NCI-H510A (cell line): Measurements from ENCODE around the gene CDX1.

Source experiments
- DNase-seq: peaks from one replicate; lab custom pipeline; 2025; lab: John Stamatoyannopoulos, UW

Gene CDX1

DNA sequence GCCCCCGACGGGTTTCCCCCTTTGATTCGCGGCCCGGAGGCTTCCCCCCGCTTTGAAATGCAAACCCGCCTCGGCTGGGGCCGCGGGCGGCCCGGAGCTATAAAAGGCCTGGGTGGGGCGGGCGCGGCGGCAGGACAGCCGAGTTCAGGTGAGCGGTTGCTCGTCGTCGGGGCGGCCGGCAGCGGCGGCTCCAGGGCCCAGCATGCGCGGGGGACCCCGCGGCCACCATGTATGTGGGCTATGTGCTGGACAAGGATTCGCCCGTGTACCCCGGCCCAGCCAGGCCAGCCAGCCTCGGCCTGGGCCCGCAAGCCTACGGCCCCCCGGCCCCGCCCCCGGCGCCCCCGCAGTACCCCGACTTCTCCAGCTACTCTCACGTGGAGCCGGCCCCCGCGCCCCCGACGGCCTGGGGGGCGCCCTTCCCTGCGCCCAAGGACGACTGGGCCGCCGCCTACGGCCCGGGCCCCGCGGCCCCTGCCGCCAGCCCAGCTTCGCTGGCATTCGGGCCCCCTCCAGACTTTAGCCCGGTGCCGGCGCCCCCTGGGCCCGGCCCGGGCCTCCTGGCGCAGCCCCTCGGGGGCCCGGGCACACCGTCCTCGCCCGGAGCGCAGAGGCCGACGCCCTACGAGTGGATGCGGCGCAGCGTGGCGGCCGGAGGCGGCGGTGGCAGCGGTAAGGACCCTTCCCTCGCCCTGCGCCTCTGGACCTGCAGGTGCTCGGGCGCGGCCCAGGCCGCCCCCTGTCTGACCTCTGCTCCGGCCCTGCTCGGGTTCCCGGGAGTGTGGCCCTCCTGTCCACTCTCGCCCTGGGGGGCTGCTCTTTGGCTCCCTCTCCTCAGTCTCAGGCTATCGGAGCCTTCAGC, at the start of gene CDX1:
Gene CDX1, plus strand, starts transcription at position 129 of the 862 bp plus-strand sequence. Its CDS starts 99 bp downstream, at position 228.
- no peak for DNase-seq

DNA sequence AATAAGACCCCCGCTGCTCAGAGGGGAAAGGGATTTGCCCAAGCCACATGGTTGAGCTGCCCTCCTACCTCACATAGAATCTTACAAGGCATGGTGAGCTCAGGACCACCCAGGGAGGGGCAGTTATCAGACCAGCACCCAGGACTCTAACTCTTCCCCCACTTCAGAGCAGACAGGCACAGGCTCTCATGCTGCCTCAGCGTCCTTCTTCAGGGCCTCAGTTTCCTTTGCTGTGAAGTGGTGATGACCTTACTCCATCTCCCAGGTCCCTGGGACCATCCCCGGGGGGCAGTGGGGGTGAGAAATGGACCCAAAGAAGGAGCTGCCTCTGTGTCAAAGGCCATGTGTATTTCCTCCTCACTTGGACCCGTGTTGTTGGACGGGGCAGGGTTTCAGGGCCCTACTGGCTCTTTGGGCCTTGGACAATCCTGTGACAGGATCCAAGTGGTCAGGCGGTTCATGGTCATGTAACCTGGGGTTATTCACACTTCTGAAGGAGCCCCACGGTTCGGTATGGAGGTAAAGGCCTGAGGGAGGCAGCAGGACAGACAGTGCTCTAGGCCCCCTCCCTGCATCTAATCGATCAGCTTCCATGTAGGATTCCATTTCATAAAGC, 48.5 kb upstream of the CDX1 start:
- DNase-seq: no peak

DNA sequence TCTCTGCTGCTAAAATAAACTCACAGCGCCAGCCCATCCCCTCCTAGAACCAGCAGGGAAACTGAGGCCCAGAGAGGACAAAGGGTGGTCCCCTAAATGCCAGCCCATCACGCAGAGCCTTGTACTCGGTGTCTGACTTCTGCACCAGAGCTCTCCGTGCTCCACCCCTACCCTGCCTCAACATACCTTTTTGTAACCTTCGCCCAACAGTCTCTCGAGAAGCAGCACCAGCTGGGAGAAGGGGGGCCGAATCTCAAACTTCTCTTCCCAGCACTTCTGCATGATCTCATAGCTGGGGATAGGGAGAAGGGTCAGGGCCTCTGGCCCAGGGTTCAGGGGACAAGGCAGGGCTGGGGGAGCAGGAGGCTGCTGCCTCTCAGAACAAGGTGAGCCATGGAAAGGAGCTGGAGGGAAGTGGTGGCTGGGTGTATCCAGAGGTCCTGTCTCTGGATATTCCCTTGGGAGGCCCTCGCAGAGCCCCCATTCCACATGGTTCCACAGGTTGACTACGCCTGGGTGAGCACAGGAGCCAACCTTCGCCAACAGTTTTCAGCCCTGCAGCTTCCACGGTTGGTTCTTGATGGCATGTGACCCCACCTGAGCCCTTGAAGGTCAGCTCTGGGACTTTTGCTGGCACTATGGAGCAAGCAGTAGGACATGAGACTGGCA, 47.9 kb upstream of the CDX1 start:
- no peak for DNase-seq

DNA sequence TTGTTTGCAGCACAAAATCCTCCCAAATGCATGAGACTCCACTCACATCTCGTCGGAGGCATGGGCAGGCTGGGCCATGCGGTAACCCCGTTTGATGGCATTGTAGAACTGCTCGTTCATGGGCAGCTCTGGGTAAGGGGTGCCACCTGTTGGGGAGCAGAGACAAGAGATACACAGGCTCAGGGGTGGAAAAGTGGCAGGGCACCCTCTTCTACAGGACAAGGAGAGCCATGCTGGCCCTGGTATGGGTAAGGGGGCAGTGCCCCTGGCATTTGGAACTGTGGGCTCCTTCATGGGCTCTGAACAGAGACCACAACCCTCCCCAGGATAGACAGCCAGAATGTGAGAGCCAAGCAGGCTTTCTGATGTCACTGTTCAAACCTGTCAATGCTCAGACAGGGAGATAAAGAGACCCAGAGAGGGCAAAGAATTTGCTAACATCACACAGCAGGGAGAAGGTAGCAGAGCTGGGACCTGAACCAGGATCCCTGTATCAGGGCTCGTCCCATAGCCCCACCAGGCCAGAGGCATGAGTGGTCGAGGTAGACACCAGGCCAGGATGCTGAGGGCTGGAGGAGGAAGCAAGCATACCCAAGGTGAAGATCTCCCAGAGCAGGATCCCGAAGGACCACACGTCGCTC, 47.0 kb upstream of the CDX1 start:
- DNase-seq: no peak

DNA sequence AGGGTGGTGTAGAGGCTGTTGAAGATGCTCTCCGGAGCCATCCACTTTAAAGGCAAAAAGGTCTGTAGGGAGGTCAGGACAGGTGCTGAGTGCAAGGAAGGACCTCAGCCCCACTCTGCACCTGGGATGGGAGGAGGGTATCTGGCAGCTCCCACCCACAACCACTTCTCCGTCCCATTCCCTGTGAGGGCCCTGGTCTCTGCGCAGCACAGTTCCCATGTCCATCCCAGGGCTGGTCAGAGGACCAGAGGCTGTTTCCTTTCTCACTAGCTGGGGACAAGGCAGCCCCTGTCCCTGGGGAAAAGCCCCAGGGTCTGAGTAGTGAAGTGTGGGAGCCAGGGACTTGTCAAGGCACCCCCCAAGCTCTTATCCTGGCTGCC, 46.5 kb upstream of the CDX1 start:
- no peak for DNase-seq

DNA sequence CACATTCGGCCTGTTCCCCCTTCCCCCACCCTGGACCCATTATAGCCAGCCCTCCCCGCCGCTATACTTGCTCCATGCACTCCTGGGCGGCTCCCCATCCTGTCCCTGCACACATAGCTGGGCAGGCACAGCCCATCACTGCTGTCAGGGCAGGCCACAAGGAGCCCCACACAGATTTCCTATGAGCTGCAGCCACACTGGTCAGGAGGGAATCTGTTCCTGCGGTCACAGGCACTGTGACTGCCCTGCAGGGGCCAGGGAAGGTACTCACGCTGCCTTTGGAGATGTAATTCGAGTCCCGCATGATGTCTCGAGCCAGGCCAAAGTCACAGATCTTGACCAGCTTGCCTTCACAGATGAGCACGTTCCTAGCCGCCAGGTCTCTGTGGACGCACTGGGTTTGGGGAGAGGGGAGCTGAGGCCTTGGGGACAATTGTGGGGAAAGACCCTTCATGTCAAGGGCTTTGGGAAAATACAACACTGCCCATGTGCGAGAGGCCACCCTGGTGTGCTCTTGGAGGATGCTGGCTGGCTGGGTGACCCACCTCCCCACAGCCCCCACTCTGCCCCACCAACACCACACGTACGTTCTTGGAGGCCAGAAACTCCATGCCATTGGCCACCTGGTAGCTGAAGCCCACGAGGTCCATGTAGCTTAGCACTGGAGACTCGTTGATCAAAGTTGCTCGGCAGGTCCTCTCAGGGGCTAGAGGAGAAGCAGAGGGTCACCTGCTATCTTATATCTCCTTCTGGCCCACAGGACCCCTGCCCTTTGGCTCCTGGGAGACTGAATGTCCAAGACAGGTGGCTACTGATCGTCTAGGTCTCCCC, 45.7 kb upstream of the CDX1 start:
- no peak for DNase-seq

DNA sequence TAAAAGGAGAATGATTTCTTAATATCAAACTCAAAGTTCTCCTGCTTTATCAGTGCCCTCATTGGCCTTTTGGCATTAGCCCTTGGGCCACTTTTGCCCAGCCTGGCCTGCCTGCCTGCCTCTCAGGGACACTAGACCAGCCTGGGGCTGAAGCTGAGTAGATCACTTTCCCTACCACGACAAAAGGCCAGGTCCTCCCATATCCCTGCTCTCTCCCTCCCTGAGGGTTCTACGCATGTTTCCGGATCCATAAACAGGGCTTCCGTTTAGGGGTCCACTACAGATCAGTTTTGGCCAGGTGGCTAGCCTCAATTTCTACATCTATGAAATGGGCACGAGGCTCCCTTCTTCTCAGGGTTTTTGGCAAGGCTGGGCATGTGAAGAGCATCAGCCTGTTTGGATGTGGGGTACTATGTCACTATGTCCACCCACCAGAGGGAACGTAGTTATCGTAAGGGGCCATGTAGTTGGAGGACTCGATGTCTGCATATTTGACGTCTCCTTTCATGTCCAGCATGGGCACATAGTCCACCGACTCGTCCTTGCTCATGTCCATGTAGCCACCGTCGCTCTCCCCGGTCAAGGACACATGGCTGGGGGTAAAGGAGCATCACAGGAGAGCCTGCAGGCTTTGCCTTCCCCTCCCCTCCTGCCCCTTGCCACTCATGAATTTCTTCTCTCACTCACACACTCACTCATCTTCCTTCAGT, 45.0 kb upstream of the CDX1 start:
- DNase-seq: no peak

DNA sequence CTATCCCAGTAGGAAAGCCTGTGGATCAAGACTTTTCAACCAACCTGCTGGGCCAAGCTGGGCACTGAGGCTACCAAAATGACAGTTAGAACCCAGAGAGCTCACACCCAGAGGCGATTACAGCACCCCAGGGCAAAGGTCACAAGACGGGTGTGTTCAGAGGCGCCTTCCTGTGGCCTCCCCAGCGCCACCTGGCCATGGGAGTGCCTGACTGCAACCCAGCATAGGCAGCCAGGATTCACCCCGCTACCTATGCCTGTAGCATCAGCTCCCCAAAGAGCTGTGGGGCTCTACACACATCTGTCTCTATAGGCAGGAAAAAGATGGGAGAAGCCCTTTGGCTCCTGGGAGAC, 44.4 kb upstream of the CDX1 start:
- DNase-seq: no peak

DNA sequence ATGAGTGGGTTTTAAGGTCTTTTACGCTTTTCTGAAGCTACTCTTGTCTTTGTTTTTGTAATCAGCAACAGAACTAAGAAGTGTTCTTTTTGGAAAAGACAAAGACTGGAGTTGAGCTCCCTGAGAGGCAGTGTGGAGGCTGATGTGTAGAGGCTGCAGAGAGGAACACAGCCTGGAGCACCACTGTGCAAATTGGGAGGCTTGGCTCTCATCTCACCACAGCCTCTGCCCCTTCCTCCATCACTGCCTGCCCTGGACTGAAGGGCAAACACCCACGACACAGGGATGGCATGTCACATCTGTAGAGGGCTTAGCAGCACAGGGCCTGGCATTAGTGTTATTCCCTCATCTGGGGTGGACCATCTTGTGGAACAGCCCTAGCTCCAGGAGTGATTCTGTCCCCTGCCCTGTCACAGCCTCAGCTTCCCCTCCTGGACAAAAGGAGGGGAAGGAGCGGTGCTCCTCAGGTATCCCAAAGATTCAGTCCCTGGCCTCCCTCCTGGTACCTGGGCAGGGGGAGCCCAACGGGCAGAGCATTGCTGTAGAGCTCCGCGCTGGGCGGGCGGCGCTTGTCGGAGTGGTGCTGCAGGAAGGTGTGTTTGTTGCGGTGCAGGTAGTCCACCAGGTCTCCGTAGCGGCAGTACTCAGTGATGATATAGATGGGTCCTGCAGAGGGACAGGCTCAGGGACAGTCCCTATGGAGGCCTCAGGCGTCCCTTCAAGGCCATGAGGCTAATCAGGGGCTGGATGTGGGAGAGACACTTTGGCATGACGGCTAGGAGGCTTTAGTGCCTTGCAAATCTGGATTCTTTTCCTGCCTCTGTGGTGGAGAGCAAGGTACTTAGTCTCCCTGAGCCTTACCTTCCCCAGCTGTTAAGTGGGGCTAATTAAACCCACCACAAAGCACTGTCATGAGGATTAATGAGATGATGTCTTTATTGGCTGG, 43.8 kb upstream of the CDX1 start:
- DNase-seq: no peak

DNA sequence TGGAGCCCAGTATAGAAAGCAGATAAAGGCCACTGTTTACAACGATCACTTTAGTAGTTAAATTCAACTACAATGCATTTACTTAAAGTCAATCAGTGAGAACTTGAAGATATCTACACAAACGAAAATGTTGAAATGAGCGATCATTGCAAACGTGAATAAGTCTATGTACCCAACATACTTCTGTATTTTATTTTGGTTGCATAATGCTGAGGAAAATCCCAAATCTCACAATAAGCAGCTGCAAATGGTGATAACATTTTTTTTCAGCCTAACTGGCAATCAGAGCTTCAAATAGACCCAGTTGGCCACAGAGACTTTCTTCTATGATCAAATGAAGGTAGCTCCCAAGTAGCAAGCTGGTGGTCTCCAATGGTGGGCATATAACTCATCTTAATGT, 43.0 kb upstream of the CDX1 start:
- no peak for DNase-seq

DNA sequence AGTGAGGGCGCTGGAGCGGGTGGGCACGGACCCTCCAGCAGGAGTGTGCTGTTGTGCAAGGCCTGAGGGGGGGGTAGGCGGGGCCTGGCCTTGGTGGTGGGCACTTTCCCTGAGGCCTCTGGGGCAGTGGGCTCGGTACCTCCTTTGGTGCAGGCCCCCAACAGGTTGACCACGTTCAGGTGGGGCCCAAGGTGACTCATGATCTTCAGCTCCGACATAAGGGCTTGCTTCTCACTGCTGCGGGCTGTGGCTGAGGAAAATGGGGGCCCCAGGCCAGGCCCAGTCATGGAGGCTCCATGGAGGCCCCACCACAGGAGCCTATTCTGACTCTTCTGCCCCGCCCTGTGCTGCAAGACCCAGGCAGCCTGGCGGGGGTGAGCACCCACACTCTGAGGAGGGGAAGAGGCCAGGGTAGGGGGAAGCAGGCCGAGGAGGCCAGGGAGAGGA, 42.4 kb upstream of the CDX1 start:
- DNase-seq: no peak

DNA sequence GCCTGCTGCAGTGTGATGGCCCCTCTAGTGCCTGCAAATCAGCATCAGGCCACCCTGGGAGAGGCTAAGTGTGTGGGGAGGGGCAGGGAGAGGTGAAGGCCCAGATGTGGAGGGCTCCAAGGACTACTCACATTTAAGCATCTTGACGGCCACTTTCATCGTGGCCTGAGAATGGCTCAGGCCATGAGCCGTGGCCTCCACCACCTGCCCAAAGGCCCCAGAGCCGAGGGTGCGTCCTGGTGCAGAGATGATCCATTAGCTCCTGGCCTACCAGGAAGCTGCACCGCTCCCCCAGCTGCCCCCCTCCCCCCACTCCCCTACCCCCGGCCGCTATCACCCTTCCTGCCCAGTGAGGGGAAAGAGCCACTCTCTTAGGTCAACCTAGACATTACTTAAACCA, 42.0 kb upstream of the CDX1 start:
- no peak for DNase-seq

DNA sequence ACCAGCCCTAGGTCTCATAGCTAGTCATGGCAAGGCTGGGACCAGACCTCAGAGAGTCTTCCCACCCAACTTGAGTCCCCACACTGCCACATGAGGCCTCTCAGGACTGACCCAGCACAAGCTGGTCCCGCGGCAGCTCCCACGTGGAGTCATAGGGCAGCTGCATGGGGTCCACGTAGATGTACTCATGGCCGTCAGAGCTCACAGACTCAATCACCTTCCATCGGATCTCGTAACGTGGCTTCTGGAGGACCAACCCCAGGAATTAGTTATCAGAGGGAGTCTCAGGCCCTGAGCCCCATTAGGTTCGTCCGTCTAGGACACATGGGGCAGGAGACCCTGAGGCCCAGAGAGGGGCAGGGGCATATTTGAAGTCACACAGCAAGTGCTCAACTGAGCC, 41.2 kb upstream of the CDX1 start:
- DNase-seq: no peak

DNA sequence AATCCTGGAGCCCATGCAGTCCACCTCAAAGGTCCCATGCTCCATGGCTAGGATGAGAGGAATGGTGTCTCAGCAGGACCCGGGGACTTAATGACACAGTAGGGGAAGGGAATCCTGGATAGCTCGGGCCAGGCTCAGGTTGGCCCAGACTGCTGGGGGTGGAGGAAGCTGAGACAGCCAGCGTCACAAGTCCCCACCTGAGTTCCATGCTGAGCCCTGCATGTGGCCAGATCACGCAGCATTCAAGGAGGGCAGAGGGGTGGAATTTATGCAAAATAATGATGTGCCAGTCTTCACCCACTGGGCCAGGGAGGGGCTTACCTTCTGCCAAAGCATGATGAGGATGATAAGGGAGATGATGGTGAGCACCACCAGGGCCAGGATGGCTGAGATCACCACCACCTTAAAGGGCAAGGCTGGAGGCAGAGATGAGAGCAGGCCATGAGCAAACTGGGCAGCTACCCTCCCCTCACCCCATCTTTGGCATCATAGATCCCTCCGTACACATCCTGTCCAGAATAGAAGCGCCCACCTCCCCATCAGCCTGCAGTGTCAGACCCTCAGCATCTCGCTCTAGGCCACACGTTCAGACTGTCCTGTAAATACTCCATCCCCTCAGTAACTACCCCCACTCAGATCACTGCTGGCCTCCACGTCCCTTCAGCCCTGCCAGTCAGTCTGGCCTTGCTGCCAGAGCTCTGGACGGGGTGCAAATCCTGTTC, 40.2 kb upstream of the CDX1 start:
- no peak for DNase-seq

DNA sequence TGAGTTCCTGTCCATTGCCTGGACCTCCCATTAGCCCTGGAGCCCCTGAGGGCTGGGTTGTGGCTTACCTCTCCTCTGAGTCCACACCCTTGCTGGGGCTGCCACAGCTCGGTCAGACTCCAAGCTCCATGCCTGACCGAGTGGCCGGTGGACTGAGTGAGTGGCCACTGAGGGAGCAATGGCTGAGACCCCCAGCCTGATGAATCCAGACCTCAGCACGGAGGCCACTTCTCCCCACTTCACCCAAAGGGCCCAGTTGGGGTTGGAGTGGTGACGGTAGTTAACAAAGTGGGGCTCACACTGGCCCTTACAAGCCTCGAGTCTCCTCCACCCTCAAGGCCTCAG, 39.7 kb upstream of the CDX1 start:
- no peak for DNase-seq

DNA sequence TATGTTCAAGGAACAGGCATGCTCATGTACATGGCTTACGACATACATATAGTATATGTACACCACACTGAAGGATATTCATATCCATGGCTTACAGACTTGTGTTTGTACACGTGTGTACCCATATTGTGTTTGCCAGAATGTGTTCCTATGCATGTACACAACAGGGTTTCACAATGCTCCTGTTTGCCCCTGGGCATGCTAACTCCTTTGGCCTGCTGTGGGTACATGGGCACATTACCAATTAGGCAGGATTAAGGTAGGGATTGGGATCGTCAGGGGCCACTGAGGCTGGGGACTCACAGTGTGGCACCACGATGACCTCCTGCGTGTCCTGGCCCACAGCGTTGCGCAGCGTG, 37.1 kb upstream of the CDX1 start:
- DNase-seq: no peak

DNA sequence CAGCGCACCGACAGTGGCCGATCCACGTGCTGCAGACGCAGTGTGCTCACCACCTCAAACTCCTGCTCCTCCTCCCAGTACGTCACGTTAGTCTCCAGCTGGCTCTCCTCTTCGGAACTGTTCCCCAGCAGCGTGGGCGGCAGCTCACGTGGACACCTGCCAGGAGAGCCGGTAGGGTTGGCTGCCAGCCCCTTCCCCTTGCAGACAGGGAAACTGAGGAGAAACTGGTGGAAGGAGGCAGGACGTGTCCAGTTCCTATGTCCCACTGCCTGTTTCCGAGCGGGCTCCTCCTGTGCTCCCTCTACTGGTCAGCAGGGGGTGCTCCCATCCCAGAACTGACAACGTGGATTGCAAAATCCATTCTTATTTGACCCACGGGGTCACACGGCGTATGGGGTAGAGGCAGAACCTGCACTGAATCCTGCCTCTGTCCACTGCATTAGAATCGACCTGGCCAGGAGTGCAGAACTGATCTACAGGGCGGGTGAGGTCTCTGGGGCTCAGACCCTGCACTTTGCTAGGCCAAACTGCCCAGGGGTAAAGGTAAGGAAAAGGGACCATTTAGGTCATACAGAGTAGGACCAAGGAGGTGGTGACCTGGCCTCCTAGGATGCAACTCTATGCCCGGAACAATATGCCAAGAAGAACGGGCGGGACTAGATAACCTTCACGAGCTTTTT, 36.6 kb upstream of the CDX1 start:
- no peak for DNase-seq

DNA sequence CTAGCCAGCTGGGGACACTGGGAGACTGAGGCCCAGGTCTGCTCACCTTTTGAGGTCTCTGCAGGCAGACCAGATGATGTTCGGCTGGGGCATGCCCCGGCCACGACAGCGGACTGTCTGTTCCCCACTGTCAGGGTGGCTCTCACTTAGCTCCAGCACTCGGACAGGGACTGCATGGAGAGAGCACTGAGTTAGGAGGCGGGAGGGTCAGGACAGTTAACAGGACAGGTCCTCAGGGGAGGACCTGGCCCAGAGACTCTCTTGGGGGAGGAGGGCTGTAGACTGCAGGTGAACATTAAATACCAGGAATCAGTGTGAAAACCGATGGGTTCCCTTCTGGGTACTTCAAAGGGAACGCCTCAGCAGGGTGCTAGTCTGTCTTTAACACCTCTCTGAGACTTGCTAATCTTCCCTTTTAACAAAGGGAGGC, 36.1 kb upstream of the CDX1 start:
- no peak for DNase-seq

DNA sequence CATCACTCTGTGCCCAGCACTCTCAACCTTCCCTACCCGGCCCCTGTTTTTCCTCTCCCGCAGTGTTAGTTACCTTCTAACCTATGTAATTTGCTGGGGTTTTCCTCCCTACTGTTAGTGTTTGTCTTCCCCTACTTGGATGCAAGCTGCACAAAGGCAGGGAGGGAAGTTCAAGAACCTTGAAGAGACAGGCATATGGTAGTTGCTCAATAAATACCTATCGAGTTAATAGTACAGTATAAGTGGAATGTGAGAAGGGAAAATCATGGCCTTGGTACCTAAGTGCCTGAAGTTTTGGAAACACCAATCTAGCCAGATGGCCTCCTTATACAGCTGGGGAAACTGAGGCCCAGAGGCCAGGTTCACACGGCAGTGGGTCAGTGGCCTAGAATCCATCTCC, 35.1 kb upstream of the CDX1 start:
- no peak for DNase-seq
